HCT116 (cell line): Measurements from ENCODE around the gene EIPR1. TPM values are rescaled to one million over a fixed set of nuclear protein-coding genes. Genes with fewer than 3 reads are reported as not detected.

Experiments used
- ATAC-seq: fragments of 200-7000 bp; cut with Tn5 transposase; 2 replicates; pipeline ENCODE4 v1.9.1; 2020; ENCODE audit warnings: mild to moderate bottlenecking, moderate library complexity
- BruUV-seq: library from RNA; stranded (reverse); fragments of 400-500 nt; replicated peaks from 2 replicates; lab custom pipeline; 2021; lab: Mats Ljungman, UMichigan
- CTCF ChIA-PET: fragments of 300-600 bp; sonication (Branson Sonifier 250); formaldehyde crosslinking; loops from one replicate; lab custom pipeline; 2021; ENCODE audit warnings: antibody characterized with exemption; lab: Charles Lee
- POLR2A ChIA-PET: fragments of 300-600, 350-600 bp; sonication (Branson Sonifier 250); formaldehyde crosslinking; loops from one replicate; lab custom pipeline; 2021; ENCODE audit warnings: antibody characterized with exemption; lab: Charles Lee
- RAD21 ChIA-PET, 2 experiments: fragments of 300-600 bp; sonication (Branson Sonifier 250); formaldehyde crosslinking; loops; one replicate each; lab custom pipeline; 2023; ENCODE audit warnings: low total read pairs in 2 of 2; ENCODE audit not compliant: uncharacterized antibody in 2 of 2, unreplicated experiment in 2 of 2, low non-redundant PET in 1 of 2; lab: Charles Lee
- DNase-seq: peaks from one replicate; pipeline ENCODE4 v3.0.0-alpha.2; 2010; ENCODE audit warnings: low read depth, low spot score
- H2AFZ ChIP-seq: fragments of 200-600 bp; shearing (Covaris generic), sonication (generic); 2 replicates; pipeline ENCODE4 v1.6.1; 2017; ENCODE audit warnings: low read depth, mixed run types, mixed read lengths, antibody characterized with exemption, low read length; ENCODE audit not compliant: poor library complexity, severe bottlenecking
- H3K27ac ChIP-seq: 2 replicates; pipeline ENCODE4 v1.5.1; 2012; ENCODE audit warnings: low read depth, low read length
- H3K27me3 ChIP-seq: fragments of 200-600 bp; sonication (generic); 2 replicates; pipeline ENCODE4 v1.6.1; 2016; ENCODE audit warnings: mixed run types, low read length, mixed read lengths; ENCODE audit not compliant: insufficient read depth
- H3K36me3 ChIP-seq, 2 experiments: fragments of 200-500 bp in 1 of 2; fragments of 200-600 bp in 1 of 2; sonication (Bioruptor generic) in 1 of 2; sonication (generic) in 1 of 2; 2 replicates each; pipeline versions ENCODE4 v1.5.1 to v1.6.1; 2014 to 2016; ENCODE audit warnings: low read length in 2 of 2, inconsistent platforms in 1 of 2, mixed read lengths in 1 of 2, mixed run types in 1 of 2; ENCODE audit not compliant: insufficient read depth in 2 of 2, control insufficient read depth in 1 of 2
- H3K4me1 ChIP-seq, 2 experiments: fragments of 200-600 bp in 1 of 2; sonication (generic) in 1 of 2; 2 replicates each; pipeline versions ENCODE4 v1.5.1 to v1.6.1; 2012 to 2017; ENCODE audit warnings: low read length in 2 of 2, inconsistent platforms in 1 of 2, mild to moderate bottlenecking in 1 of 2, mixed read lengths in 1 of 2, mixed run types in 1 of 2, moderate library complexity in 1 of 2; ENCODE audit not compliant: insufficient read depth in 2 of 2, control insufficient read depth in 1 of 2
- H3K4me2 ChIP-seq: fragments of 200-600 bp; sonication (generic); 2 replicates; pipeline ENCODE4 v1.6.1; 2017; ENCODE audit warnings: mixed run types, low read length, mixed read lengths
- H3K4me3 ChIP-seq, 2 experiments: fragments of 200-600 bp in 1 of 2; sonication (generic) in 1 of 2; replicated peaks in 1 of 2; 2 replicates each; pipeline ENCODE4 v1.5.1; 2011 to 2016; ENCODE audit warnings: low read length in 2 of 2, control low read depth in 1 of 2, low read depth in 1 of 2, mild to moderate bottlenecking in 1 of 2, mixed read lengths in 1 of 2, mixed run types in 1 of 2
- H3K79me2 ChIP-seq: fragments of 200-600 bp; sonication (generic); 2 replicates; pipeline ENCODE4 v1.6.1; 2017; ENCODE audit warnings: mild to moderate bottlenecking, mixed run types, low read length, moderate library complexity, mixed read lengths; ENCODE audit not compliant: insufficient read depth
- H3K9ac ChIP-seq: fragments of 200-600 bp; sonication (generic); 2 replicates; pipeline ENCODE4 v1.6.1; 2016; ENCODE audit warnings: low read length, mixed read lengths
- H3K9me2 ChIP-seq: fragments of 200-600 bp; sonication (generic), shearing (Covaris generic); 2 replicates; pipeline ENCODE4 v1.6.1; 2017; ENCODE audit warnings: mixed run types, mild to moderate bottlenecking, moderate library complexity; ENCODE audit not compliant: insufficient read depth
- H3K9me3 ChIP-seq, 2 experiments: fragments of 200-500 bp in 1 of 2; fragments of 200-600 bp in 1 of 2; sonication (Bioruptor generic) in 1 of 2; sonication (generic) in 1 of 2; 2 replicates each; pipeline ENCODE4 v1.6.1; 2014 to 2017; ENCODE audit warnings: low read length in 2 of 2, mixed read lengths in 2 of 2, inconsistent platforms in 1 of 2, low read depth in 1 of 2, mild to moderate bottlenecking in 1 of 2, mixed run types in 1 of 2, moderate library complexity in 1 of 2; ENCODE audit not compliant: control insufficient read depth in 1 of 2, insufficient read depth in 1 of 2
- H4K20me1 ChIP-seq: fragments of 200-600 bp; sonication (generic), shearing (Covaris generic); 2 replicates; pipeline ENCODE4 v1.6.1; 2017; ENCODE audit warnings: mixed run types, mild to moderate bottlenecking, moderate library complexity; ENCODE audit not compliant: insufficient read depth
- CEBPB ChIP-seq: IDR thresholded peaks from 2 replicates; pipeline ENCODE4 v1.6.1; 2012; ENCODE audit warnings: low read depth
- EGR1 ChIP-seq: IDR thresholded peaks from 2 replicates; pipeline ENCODE4 v1.6.1; 2012; ENCODE audit warnings: low read depth
- ELF1 ChIP-seq: IDR thresholded peaks from 2 replicates; pipeline ENCODE4 v1.6.1; 2012; ENCODE audit warnings: low read depth, borderline replicate concordance
- EZH2phosphoT487 ChIP-seq: fragments of 200-600 bp; IDR thresholded peaks from 2 replicates; pipeline ENCODE4 v1.6.1; 2018; ENCODE audit warnings: antibody characterized with exemption, borderline replicate concordance
- FOSL1 ChIP-seq: IDR thresholded peaks from 2 replicates; pipeline ENCODE4 v1.6.1; 2012; ENCODE audit warnings: low read depth
- JUND ChIP-seq: IDR thresholded peaks from 2 replicates; pipeline ENCODE4 v1.6.1; 2012
- POLR2A ChIP-seq: IDR thresholded peaks from 2 replicates; pipeline ENCODE4 v1.7.0; 2011; ENCODE audit warnings: borderline replicate concordance; ENCODE audit not compliant: insufficient read depth, insufficient read length; ENCODE audit errors: extremely low read depth
- POLR2AphosphoS5 ChIP-seq: IDR thresholded peaks from 2 replicates; pipeline ENCODE4 v1.6.1; 2011; ENCODE audit warnings: mild to moderate bottlenecking, low read depth, low read length, moderate library complexity
- SRF ChIP-seq: IDR thresholded peaks from 2 replicates; pipeline ENCODE4 v1.6.1; 2012; ENCODE audit warnings: low read depth
- YY1 ChIP-seq: IDR thresholded peaks from 2 replicates; pipeline ENCODE4 v1.6.1; 2011; ENCODE audit warnings: low read length, low read depth, moderate library complexity, mild to moderate bottlenecking; ENCODE audit not compliant: insufficient replicate concordance; ENCODE audit errors: extremely low read depth
- ZFX ChIP-seq: fragments of 450-650 bp; IDR thresholded peaks from 2 replicates; pipeline ENCODE4 v1.6.1; 2017
- ZNF274 ChIP-seq: fragments of 200-500 bp; sonication (Bioruptor generic); IDR thresholded peaks from 2 replicates; pipeline ENCODE4 v1.6.1; 2014; ENCODE audit warnings: mild to moderate bottlenecking, low read depth, low read length, inconsistent platforms
- intact Hi-C: fragments of 100-400 bp; cut with micrococcal nuclease; formaldehyde crosslinking; loops from 2 replicates; pipeline ENCODE4 v1.10.0; 2022
- total RNA-seq: library from RNA; stranded (reverse); gene quantifications from one replicate; pipeline ENCODE4 v1.2.1, GENCODE V29; 2021; ENCODE audit not compliant: unreplicated experiment
- TF ChIP-seq, protein P1 (sequence below): IDR thresholded peaks from 2 replicates; pipeline ENCODE4 v1.6.1; 2012; ENCODE audit warnings: low read depth
- TF ChIP-seq, protein P2 (sequence below): IDR thresholded peaks from 2 replicates; pipeline ENCODE4 v1.6.1; 2012
- TF ChIP-seq, protein P3 (sequence below): IDR thresholded peaks from 2 replicates; pipeline ENCODE4 v1.6.1; 2011; ENCODE audit warnings: mild to moderate bottlenecking, low read length, moderate library complexity; ENCODE audit not compliant: insufficient replicate concordance; ENCODE audit errors: extremely low read depth

EIPR1 gene
- total RNA-seq, 1 experiment from 2014 or later: 36.9 TPM

DNA sequence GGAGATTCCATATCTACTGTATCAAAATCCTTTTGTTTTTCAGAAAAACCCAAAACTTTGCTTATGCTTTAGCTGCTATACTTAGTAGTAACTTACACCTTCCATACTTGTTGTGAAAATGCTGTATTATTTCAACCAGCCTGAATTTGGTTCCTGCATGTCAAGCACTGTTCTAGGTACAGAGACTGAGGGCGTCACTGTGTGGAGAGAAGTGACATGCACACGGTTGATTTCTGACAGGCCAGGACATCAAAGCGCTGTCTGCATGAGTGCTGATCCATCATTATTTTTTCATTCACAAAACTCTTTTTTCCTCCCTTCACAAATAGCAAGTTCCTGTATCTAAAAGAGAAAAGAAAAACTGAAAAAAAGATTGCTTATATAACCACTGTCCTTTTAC, 33.5 kb upstream of the EIPR1 start (continued):
- TF ChIP-seq, protein P1, sequence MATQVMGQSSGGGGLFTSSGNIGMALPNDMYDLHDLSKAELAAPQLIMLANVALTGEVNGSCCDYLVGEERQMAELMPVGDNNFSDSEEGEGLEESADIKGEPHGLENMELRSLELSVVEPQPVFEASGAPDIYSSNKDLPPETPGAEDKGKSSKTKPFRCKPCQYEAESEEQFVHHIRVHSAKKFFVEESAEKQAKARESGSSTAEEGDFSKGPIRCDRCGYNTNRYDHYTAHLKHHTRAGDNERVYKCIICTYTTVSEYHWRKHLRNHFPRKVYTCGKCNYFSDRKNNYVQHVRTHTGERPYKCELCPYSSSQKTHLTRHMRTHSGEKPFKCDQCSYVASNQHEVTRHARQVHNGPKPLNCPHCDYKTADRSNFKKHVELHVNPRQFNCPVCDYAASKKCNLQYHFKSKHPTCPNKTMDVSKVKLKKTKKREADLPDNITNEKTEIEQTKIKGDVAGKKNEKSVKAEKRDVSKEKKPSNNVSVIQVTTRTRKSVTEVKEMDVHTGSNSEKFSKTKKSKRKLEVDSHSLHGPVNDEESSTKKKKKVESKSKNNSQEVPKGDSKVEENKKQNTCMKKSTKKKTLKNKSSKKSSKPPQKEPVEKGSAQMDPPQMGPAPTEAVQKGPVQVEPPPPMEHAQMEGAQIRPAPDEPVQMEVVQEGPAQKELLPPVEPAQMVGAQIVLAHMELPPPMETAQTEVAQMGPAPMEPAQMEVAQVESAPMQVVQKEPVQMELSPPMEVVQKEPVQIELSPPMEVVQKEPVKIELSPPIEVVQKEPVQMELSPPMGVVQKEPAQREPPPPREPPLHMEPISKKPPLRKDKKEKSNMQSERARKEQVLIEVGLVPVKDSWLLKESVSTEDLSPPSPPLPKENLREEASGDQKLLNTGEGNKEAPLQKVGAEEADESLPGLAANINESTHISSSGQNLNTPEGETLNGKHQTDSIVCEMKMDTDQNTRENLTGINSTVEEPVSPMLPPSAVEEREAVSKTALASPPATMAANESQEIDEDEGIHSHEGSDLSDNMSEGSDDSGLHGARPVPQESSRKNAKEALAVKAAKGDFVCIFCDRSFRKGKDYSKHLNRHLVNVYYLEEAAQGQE: no peak

DNA sequence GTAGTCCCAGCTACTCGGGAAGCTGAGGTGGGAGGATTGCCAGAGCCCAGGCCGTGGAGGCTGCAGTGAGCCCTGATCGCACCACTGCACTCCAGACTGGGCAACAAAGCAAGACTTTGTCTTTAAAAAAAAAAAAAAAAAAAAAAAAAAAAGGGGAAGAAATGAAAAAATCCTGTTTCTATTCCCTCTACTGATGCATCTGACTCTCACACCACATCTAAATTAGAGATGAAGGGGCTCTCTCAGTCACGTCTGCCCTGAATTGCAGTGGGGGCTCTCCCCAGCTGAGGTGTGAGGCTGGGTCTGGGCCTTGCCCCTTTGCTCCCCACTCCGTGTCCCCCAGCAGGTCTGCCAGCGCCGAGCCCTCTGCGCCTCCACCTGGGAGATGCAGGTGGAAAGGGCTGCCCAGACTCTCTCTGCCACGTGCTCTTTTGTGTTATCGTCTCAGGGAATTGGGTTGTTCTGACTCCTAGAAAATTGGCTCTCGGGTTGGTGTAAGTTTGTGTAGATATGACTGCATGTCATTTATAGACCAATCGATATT, 32.1 kb upstream of the EIPR1 start:
- no peaks in the 10 kb centered on the region for H3K4me1 ChIP-seq
- CTCF ChIA-PET: no interaction called here
- H3K27ac ChIP-seq: no peak overlapping the region
- no peaks in the 10 kb centered on the region for H4K20me1 ChIP-seq
- H3K9me2 ChIP-seq: no peaks in the 10 kb centered on the region
- DNase-seq: no peak
- peaks cover 0 to 6% of the 10 kb centered on the region in 2 experiments; a peak in 2 of 4 replicates for H3K36me3 ChIP-seq
- RAD21 ChIA-PET: no interaction called here
- H3K79me2 ChIP-seq: peaks cover 17% of the 10 kb centered on the region; the same call in 1 of the 2 replicates
- POLR2A ChIA-PET: no interaction called here
- no peak overlapping the region for H3K4me2 ChIP-seq
- H2AFZ ChIP-seq: no peak overlapping the region
- no peak for ATAC-seq
- no peaks in the 10 kb centered on the region for H3K9me3 ChIP-seq
- no TSS peak for BruUV-seq
- intact Hi-C loops: no loop called here
- H3K4me3 ChIP-seq: no peak overlapping the region
- H3K27me3 ChIP-seq: no peaks in the 10 kb centered on the region
- H3K9ac ChIP-seq: no peak overlapping the region
- TF ChIP-seq, protein P1: no peak
- TF ChIP-seq POLR2A: no peak
- TF ChIP-seq ZFX: no peak
- no peak for TF ChIP-seq ZNF274
- TF ChIP-seq ELF1: no peak
- no peak for TF ChIP-seq EGR1
- TF ChIP-seq, protein P2, sequence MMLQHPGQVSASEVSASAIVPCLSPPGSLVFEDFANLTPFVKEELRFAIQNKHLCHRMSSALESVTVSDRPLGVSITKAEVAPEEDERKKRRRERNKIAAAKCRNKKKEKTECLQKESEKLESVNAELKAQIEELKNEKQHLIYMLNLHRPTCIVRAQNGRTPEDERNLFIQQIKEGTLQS: no peak
- TF ChIP-seq JUND: no peak
- TF ChIP-seq CEBPB: no peak
- TF ChIP-seq YY1: no peak
- TF ChIP-seq FOSL1: no peak
- no peak for TF ChIP-seq EZH2phosphoT487
- no peak for TF ChIP-seq POLR2AphosphoS5
- TF ChIP-seq, protein P3, sequence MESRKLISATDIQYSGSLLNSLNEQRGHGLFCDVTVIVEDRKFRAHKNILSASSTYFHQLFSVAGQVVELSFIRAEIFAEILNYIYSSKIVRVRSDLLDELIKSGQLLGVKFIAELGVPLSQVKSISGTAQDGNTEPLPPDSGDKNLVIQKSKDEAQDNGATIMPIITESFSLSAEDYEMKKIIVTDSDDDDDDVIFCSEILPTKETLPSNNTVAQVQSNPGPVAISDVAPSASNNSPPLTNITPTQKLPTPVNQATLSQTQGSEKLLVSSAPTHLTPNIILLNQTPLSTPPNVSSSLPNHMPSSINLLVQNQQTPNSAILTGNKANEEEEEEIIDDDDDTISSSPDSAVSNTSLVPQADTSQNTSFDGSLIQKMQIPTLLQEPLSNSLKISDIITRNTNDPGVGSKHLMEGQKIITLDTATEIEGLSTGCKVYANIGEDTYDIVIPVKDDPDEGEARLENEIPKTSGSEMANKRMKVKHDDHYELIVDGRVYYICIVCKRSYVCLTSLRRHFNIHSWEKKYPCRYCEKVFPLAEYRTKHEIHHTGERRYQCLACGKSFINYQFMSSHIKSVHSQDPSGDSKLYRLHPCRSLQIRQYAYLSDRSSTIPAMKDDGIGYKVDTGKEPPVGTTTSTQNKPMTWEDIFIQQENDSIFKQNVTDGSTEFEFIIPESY: no peak
- TF ChIP-seq SRF: no peak
